Nephron (organoid): Measurements from ENCODE around the gene MCRS1.

Experiments
- H3K27ac Mint-ChIP-seq, 3 experiments: 2 replicates each; pipeline ENCODE4 v1.8.0; 2020; ENCODE audit warnings: mixed read lengths in 3 of 3, mild to moderate bottlenecking in 2 of 3, moderate library complexity in 1 of 3
- H3K27me3 Mint-ChIP-seq: 2 replicates; pipeline ENCODE4 v1.8.0; 2021; ENCODE audit warnings: low read depth, mild to moderate bottlenecking, moderate library complexity, mixed read lengths
- H3K36me3 Mint-ChIP-seq: 2 replicates; pipeline ENCODE4 v1.8.0; 2020; ENCODE audit warnings: low read depth, mixed read lengths
- H3K4me1 Mint-ChIP-seq: 2 replicates; pipeline ENCODE4 v1.8.0; 2020; ENCODE audit warnings: mixed read lengths
- H3K4me3 Mint-ChIP-seq, 3 experiments: 2 replicates each; pipeline ENCODE4 v1.8.0; 2020; ENCODE audit warnings: mild to moderate bottlenecking in 3 of 3, mixed read lengths in 3 of 3, moderate library complexity in 2 of 3
- H3K9me3 Mint-ChIP-seq: 2 replicates; pipeline ENCODE4 v1.8.0; 2020; ENCODE audit warnings: mixed read lengths
- CTCF ChIP-seq, 3 experiments: fragments of 200-600 bp; sonication (generic); IDR thresholded peaks; one replicate each; pipeline ENCODE4 v1.5.0; 2021; ENCODE audit warnings: antibody characterized with exemption in 3 of 3; ENCODE audit not compliant: unreplicated experiment in 3 of 3

The MCRS1 gene

GRCh38 chr12:49546481-49546880, 21.5 kb downstream of the MCRS1 start:
- no peak for TF ChIP-seq CTCF (IDR thresholded peaks at IDR 0.05; ENCODE audit: unreplicated experiment in 3 of 3)
- no peaks in the 10 kb centered on the region for H3K9me3 Mint-ChIP-seq
- H3K4me3 Mint-ChIP-seq: no peak overlapping the region
- peaks cover 4% of the 10 kb centered on the region for H3K4me1 Mint-ChIP-seq
- peaks cover 88% of the 10 kb centered on the region for H3K27me3 Mint-ChIP-seq
- H3K36me3 Mint-ChIP-seq: no peaks in the 10 kb centered on the region
- H3K27ac Mint-ChIP-seq: no peak overlapping the region

GRCh38 chr12:49545815-49546214, 22.1 kb downstream of the MCRS1 start:
- H3K36me3 Mint-ChIP-seq: no peaks in the 10 kb centered on the region
- peaks cover 4% of the 10 kb centered on the region for H3K4me1 Mint-ChIP-seq
- H3K4me3 Mint-ChIP-seq: no peak overlapping the region
- H3K27ac Mint-ChIP-seq: no peak overlapping the region
- H3K27me3 Mint-ChIP-seq: peaks cover 91% of the 10 kb centered on the region
- no peak for TF ChIP-seq CTCF (IDR thresholded peaks at IDR 0.05; ENCODE audit: unreplicated experiment in 3 of 3)
- no peaks in the 10 kb centered on the region for H3K9me3 Mint-ChIP-seq

- no peak for TF ChIP-seq CTCF (IDR thresholded peaks at IDR 0.05; ENCODE audit: unreplicated experiment in 3 of 3)
- Mint-ChIP-seq H3K36me3 (no peaks in the 10 kb centered on the region), H3K27me3 (peaks cover 95% of the 10 kb centered on the region), H3K4me3 (no peak overlapping the region), H3K4me1 (peaks cover 12% of the 10 kb centered on the region), H3K9me3 (no peaks in the 10 kb centered on the region), H3K27ac (no peak overlapping the region)
Measured at GRCh38 chr12:49543914-49544815, 23.8 kb downstream of the MCRS1 start.

GRCh38 chr12:49543221-49543913, 24.6 kb downstream of the MCRS1 start:
- Mint-ChIP-seq H3K9me3 (no peaks in the 10 kb centered on the region), H3K4me3 (no peak overlapping the region), H3K36me3 (no peaks in the 10 kb centered on the region), H3K27me3 (peaks cover 89% of the 10 kb centered on the region), H3K4me1 (peaks cover 12% of the 10 kb centered on the region), H3K27ac (no peak overlapping the region)
- TF ChIP-seq CTCF (IDR thresholded peaks at IDR 0.05; ENCODE audit: unreplicated experiment in 3 of 3): no peak

- Mint-ChIP-seq H3K4me1 (peaks cover 9% of the 10 kb centered on the region), H3K27ac (no peak overlapping the region), H3K27me3 (peaks cover 89% of the 10 kb centered on the region), H3K4me3 (peak overlapping the region in 1 of 3 experiments; percentile 23), H3K9me3 (no peaks in the 10 kb centered on the region), H3K36me3 (no peaks in the 10 kb centered on the region)
- TF ChIP-seq CTCF (IDR thresholded peaks at IDR 0.05; ENCODE audit: unreplicated experiment in 3 of 3): no peak
Measured at GRCh38 chr12:49542592-49543160, 25.3 kb downstream of the MCRS1 start.
